Brain pericyte (primary cell): Measurements from ENCODE around the gene CAPN1.
"Not testable (repeated sequence)": the region's sequence is repeated elsewhere in the genome, so short reads cannot be mapped to it uniquely, and the experiment has no call there.

Source experiments
- DNase-seq: peaks from one replicate; pipeline ENCODE4 v3.0.0-alpha.2; 2012; ENCODE audit warnings: low read depth, low spot score

CAPN1 gene

GRCh38 chr11:65181569-65182257 is at the start of gene CAPN1:
Gene CAPN1 (plus strand): TSS chr11:65181928. CDS start chr11:65182702, 774 bp downstream.
- DNase-seq = no peak

GRCh38 chr11:65132238-65132987 is 49.3 kb upstream of the CAPN1 start:
- no peak for DNase-seq

- DNase-seq = no peak
Measured at GRCh38 chr11:65132988-65133700, 48.6 kb upstream of the CAPN1 start.

- no peak for DNase-seq
Measured at GRCh38 chr11:65133724-65134123, 48.0 kb upstream of the CAPN1 start.

DNA sequence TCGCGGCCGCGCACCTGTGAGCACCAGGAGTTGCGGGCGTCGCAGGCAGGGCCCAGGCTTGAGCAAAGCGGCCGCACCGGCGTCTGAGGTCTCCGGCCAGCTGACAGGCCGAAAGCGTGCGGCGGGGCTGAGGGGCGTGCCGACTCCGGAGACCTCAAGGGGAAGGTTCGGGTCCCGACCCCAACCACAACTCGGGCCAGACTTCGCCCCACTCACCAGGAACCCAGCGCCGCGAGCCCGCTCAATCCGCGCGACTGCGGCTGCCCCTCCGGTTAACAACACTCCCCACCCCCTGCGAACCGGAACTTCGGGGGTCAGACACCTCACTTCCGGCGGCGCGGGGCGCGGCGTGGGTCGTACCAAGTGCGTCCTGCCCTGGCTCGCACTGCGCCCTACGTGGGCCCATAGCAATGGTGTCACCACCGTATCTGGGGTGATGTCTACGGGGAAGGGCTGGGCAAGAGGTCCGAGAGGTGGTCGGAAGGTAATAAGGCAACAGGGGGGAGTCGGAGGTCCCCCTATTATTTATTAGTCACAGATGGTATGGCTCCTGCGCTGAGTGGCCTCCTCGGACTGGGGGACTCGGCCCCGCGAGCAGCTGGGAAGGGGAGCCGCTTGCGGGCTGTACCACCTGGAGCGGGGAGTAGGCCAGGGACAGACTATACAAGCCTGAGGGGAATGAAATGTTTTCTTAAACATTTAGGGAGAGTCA is 47.3 kb upstream of the CAPN1 start, which contains the start of gene SYVN1:
TSS of gene SYVN1 (minus strand) at position 280 of the 712 bp plus-strand sequence. CDS start 918 bp downstream, outside the sequence.
- peak; percentile 81 for DNase-seq

GRCh38 chr11:65134952-65135632 is 46.6 kb upstream of the CAPN1 start:
- DNase-seq = peak; percentile 82

- no peak for DNase-seq
Measured at GRCh38 chr11:65135633-65136145, 46.0 kb upstream of the CAPN1 start.

DNA sequence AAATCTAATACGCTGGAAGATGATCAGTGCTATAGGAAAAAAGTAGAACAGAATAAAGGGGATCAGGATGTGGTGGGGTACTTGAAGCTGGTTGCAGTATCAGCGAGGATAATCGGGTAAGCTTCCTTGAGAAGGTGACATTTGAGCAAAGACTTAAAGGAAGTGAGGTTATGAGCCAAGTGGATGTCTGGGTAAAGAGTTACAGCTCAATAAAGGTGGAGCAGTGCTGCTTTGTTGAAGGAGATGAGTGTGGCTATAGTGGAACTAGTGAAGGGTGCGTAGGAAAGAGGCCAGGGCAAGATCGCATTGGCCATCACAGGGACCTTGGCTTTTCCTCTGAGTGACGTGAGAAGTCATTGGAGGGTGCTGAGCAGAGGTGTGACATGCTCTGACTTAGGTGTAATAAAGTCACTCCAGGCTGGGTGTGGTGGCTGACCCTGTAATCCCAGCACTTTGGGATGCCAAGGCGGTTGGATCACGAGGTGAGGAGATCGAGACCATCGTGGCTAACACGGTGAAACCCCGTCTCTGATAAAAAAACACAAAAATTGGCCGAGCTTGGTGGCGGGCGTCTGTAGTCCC is 45.1 kb upstream of the CAPN1 start:
- no peak for DNase-seq

DNA sequence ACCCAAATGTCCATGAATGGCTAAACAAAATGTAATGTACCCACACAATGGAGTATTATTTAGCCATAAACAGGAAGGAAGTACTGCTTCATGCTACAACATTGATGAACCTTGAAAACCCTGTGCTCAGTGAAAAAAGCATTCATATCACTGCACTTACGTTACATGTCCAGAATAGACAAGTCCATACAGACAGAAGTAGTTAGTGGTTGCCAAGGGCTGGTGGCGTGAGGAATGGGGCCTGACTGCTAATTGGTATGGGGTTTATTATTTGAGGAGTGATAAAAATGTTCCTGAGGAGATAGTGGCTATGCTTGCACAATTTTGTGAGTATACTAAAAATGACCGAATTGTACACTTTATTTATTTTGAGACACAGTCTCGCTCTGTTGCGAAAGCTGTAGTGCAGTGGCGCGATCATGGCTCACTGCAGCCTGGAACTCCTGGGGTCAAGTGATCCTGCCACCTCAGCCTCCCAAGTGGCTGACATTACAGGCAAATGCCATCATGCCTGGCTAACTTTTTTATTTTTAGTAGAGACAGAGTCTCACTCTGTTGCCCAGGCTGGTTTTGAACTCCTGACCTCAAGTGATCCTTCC is 39.7 kb upstream of the CAPN1 start:
- no peak for DNase-seq

- DNase-seq = no peak
Measured at GRCh38 chr11:65147352-65148075, 34.2 kb upstream of the CAPN1 start.

DNA sequence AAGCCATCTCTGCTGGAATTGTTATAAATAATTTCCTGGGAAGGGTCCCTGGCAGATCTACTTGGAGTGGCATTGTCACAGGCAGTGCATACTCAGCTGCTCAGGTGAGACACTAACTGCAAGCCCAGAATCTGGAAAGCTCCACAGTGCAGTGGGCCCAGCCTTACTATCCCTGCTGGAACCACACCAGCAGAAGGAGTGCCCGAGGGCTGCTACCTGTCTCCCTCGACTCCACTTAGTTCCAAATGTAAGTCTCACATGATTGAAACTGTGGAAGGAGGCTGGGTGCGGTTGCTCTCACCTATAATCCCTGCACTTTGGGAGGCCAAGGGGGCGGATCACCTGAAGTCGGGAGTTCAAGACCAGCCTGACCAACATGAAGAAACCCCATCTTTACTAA is 33.1 kb upstream of the CAPN1 start:
- no peak for DNase-seq

- not testable (repeated sequence) for DNase-seq
Measured at GRCh38 chr11:65150131-65150508, 31.6 kb upstream of the CAPN1 start.

GRCh38 chr11:65150509-65151299 is 31.0 kb upstream of the CAPN1 start:
- DNase-seq = peak; percentile 48

DNA sequence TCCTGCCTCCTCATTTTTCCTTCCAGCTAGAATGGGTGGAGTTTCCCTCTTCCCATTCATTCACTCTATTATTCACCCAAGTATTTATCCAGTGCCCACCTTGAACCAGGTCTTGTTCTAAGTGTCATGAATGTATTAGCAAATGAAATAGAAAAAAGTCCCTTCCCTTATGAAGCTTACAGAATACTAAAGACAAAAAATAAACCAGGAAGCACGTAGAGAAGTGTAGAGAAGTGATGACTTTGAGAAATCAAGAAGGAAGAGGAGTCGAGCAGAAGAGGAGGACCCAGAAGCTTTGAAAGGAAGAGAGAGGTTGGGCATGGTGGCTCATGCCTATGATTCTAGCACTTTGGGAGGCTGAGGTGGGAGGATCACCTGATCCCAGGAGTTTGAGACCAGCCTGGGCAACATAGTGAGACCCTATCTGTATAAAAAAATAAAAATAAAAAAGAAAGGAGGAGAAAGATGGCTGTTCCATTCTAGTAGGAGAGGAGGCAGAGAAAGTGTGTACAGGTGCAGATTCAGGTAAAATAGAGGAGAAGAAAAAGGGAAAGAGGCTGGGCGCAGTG is 30.3 kb upstream of the CAPN1 start:
- DNase-seq = no peak

- DNase-seq = no peak
Measured at GRCh38 chr11:65152122-65152521, 29.6 kb upstream of the CAPN1 start.

DNA sequence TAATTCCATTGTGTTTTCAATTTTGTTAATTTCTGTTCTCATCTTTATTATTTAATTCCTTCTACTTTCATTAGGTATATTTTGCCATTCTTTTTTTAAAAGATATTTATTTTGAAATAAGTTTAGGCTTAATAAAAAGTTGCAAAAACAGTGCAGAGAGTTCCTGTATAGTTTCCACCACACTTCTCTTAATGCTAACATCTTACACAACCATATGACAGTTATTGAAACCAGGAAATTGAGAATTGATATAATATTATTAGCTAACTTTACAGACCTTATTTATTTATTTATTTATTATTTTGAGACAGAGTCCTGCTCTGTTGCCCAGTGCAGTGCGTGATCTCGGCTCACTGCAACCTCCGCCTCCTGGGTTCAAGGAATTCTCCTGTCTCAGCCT is 25.5 kb upstream of the CAPN1 start:
- DNase-seq = no peak

- no peak for DNase-seq
Measured at GRCh38 chr11:65156926-65157325, 24.8 kb upstream of the CAPN1 start.

DNA sequence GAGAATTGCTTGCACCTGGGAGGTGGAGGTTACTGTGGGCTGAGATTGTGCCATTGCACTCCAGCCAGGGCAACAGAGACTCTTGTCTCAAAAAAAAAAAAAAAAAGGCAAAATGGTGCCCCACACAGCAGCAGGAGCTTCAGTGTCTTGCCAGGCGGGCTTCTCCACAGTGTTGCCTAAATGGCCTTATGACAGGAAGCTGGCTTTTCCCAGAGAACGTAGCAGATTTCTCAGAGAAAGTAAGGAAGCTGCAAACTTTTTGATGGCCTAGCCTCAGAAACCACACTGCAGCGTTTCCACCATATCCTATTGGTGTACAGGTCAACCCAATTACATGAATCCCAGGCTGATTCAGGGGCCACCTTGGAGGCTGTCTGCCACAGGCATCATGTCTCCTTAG is 24.4 kb upstream of the CAPN1 start:
- no peak for DNase-seq
